HepG2 (cell line): ENCODE data around the gene FYTTD1. TPM values are rescaled to one million over a fixed set of nuclear protein-coding genes. Genes with fewer than 3 reads are reported as not detected.
A peak's percentile ranks its signal among the peaks of the same experiment; 100 is the strongest.

Experiments
- ATAD3A ChIP-seq: sonication (generic); formaldehyde crosslinking; IDR thresholded peaks from 2 replicates; pipeline ENCODE4 v1.4.0; 2020; ENCODE audit warnings: missing genetic modification reagents
- EP300 ChIP-seq, 3 experiments: sonication (generic) in 1 of 3; formaldehyde crosslinking in 1 of 3; IDR thresholded peaks; 2 replicates each; pipeline versions ENCODE4 v1.5.1 to v1.6.1; 2011 to 2020; ENCODE audit warnings: low read depth in 2 of 3, low read length in 2 of 3, borderline replicate concordance in 1 of 3, improper control_type of control experiment in 1 of 3, mild to moderate bottlenecking in 1 of 3, missing genetic modification reagents in 1 of 3, moderate library complexity in 1 of 3
- MED1 ChIP-seq: sonication (generic); formaldehyde crosslinking; IDR thresholded peaks from 2 replicates; pipeline ENCODE4 v1.4.0; 2020; ENCODE audit warnings: missing genetic modification reagents
- PHB2 ChIP-seq: fragments of 450-650 bp; IDR thresholded peaks from 2 replicates; pipeline ENCODE4 v1.6.1; 2018; ENCODE audit not compliant: partially characterized antibody
- PRDM10 ChIP-seq: sonication (generic); formaldehyde crosslinking; IDR thresholded peaks from 2 replicates; pipeline ENCODE4 v1.4.0; 2020; ENCODE audit warnings: low read depth, missing genetic modification reagents
- RARG ChIP-seq: sonication (generic); formaldehyde crosslinking; IDR thresholded peaks from 2 replicates; pipeline ENCODE4 v1.4.0; 2020; ENCODE audit warnings: low read depth, mild to moderate bottlenecking, missing genetic modification reagents
- SNAPC4 ChIP-seq: sonication (generic); formaldehyde crosslinking; IDR thresholded peaks from 2 replicates; pipeline ENCODE4 v1.4.0; 2020; ENCODE audit warnings: mild to moderate bottlenecking, missing genetic modification reagents
- TERF1 ChIP-seq: sonication (generic); formaldehyde crosslinking; IDR thresholded peaks from 2 replicates; pipeline ENCODE4 v1.8.0; 2022; ENCODE audit warnings: mild to moderate bottlenecking, missing genetic modification reagents, moderate library complexity
- ZBTB2 ChIP-seq: sonication (generic); formaldehyde crosslinking; IDR thresholded peaks from 2 replicates; pipeline ENCODE4 v1.8.0; 2022; ENCODE audit warnings: low read depth, missing genetic modification reagents
- ZBTB46 ChIP-seq: sonication (generic); formaldehyde crosslinking; IDR thresholded peaks from 2 replicates; pipeline ENCODE4 v1.4.0; 2020; ENCODE audit warnings: mild to moderate bottlenecking, missing genetic modification reagents, borderline replicate concordance
- ZKSCAN8 ChIP-seq: IDR thresholded peaks from 2 replicates; pipeline ENCODE4 v1.6.1; 2016; ENCODE audit warnings: borderline replicate concordance, missing genetic modification reagents, missing compliant biosample characterization
- ZNF317 ChIP-seq: sonication (generic); formaldehyde crosslinking; IDR thresholded peaks from 2 replicates; pipeline ENCODE4 v1.5.0; 2020; ENCODE audit warnings: mild to moderate bottlenecking, missing genetic modification reagents
- ZNF629 ChIP-seq: sonication (generic); formaldehyde crosslinking; conservative IDR thresholded peaks from 2 replicates; pipeline ENCODE4 v1.5.0; 2020; ENCODE audit warnings: missing genetic modification reagents
- ZNF709 ChIP-seq: sonication (generic); formaldehyde crosslinking; IDR thresholded peaks from 2 replicates; pipeline ENCODE4 v1.5.0; 2020; ENCODE audit warnings: mild to moderate bottlenecking, missing genetic modification reagents
- ZNF773 ChIP-seq: sonication (generic); formaldehyde crosslinking; IDR thresholded peaks from 2 replicates; pipeline ENCODE4 v1.4.0; 2020; ENCODE audit warnings: missing genetic modification reagents, borderline replicate concordance
- polyA plus RNA-seq, 8 experiments: library from polyadenylated mRNA; depleted of rRNA in 3 of 8; stranded (reverse) in 7 of 8; unstranded in 1 of 8; fragments of >200 nt; fragmentation: Illumina TruSeq in 4 of 8; extraction: Trizol in 4 of 8; gene quantifications; 2 replicates each; pipeline versions ENCODE4 v1.2.1 to v1.2.3, GENCODE V29; 2011 to 2016; ENCODE audit warnings: low read depth in 4 of 8, missing spikeins in 1 of 8, mixed read lengths in 1 of 8; ENCODE audit not compliant: insufficient read depth in 1 of 8
- total RNA-seq, 5 experiments: library from RNA; depleted of rRNA; stranded (reverse); fragments of >200 nt; fragmentation: Illumina TruSeq; extraction: Trizol; gene quantifications; 2 replicates each; pipeline ENCODE4 v1.2.3, GENCODE V29; 2016; ENCODE audit warnings: low read depth in 1 of 5

FYTTD1 gene
- total and polyA plus RNA-seq, 2 of the 13 experiments (the other 11 are each of a cell fraction or from before 2014, with no cell fraction given) = 6.5 to 28.8 TPM

DNA sequence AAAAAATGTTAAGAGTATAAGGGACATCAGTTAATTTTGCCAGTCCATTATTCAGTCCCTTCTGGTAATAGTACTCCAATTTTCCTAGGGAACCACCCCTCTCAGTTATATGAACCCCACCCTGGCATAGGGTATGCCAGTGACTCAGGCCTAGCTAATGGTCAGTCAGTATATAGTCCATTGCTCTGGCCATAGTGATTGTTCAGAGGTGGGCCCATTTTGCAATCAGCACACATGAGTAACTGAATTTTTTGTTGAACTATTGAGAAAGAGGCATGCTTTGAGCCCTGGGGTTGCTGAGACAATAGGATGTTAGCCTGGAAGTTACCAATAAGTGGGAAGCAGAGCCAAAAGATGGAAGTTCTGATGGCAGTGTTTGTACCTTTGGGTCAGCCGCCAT is 45.5 kb downstream of the FYTTD1 start (continued):
- no peak for TF ChIP-seq PRDM10 (CRISPR knock-in tag)
- 0 out of 2 replicates have a peak, but pooled peaks have one; percentile 14 for TF ChIP-seq ZNF629 (CRISPR knock-in tag)
- TF ChIP-seq ZNF773 (CRISPR knock-in tag) = no peak
- TF ChIP-seq TERF1 (CRISPR knock-in tag) = no peak
- TF ChIP-seq ZBTB46 = no peak
- no peak for TF ChIP-seq ZNF317
- no peak for TF ChIP-seq SNAPC4 (CRISPR knock-in tag)
- peak; percentile 52 to 63; a peak in 2 of 4 replicates for TF ChIP-seq EP300 (IDR thresholded peaks at IDR 0.05; ENCODE audit: low read depth in 2 of 2, low read length in 2 of 2)
- TF ChIP-seq EP300 (CRISPR knock-in tag; IDR thresholded peaks at IDR 0.05; ENCODE audit: borderline replicate concordance) = no peak
- no peak for TF ChIP-seq RARG (CRISPR knock-in tag)
- no peak for TF ChIP-seq ZKSCAN8
- no peak for TF ChIP-seq ZNF709 (CRISPR knock-in tag)
- no peak for TF ChIP-seq PHB2
- no peak for TF ChIP-seq MED1 (CRISPR knock-in tag)
- no peak for TF ChIP-seq ZBTB2 (CRISPR knock-in tag)
- no peak for TF ChIP-seq ATAD3A (CRISPR knock-in tag)
